Endothelial cell of umbilical vein (primary cell): ENCODE data around the gene NAXE. TPM values are rescaled to one million over a fixed set of nuclear protein-coding genes. Genes with fewer than 3 reads are reported as not detected.
"Not testable (repeated sequence)": the region's sequence is repeated elsewhere in the genome, so short reads cannot be mapped to it uniquely, and the experiment has no call there.

Source experiments
- BruUV-seq: library from RNA; stranded (reverse); fragments of 400-500 nt; replicated peaks from 2 replicates; lab custom pipeline; 2021; lab: Mats Ljungman, UMichigan
- CTCF ChIA-PET: fragments of 300-600, 350-600 bp; sonication (Branson Sonifier 250); formaldehyde crosslinking; loops from one replicate; lab custom pipeline; 2021; ENCODE audit warnings: antibody characterized with exemption, inconsistent platforms; lab: Charles Lee
- POLR2A ChIA-PET: fragments of 300-600, 350-600 bp; sonication (Branson Sonifier 250); formaldehyde crosslinking; loops from one replicate; lab custom pipeline; 2021; ENCODE audit warnings: antibody characterized with exemption, inconsistent platforms; lab: Charles Lee
- DNase-seq: peaks from one replicate; pipeline ENCODE4 v3.0.0-alpha.2; 2011; ENCODE audit warnings: low read depth, low spot score
- FAIRE-seq: peaks from 2 replicates; lab custom pipeline; 2011; peaks lifted over from hg19 to GRCh38; lab: Jason Lieb, UNC
- H2AFZ ChIP-seq: 2 replicates; pipeline ENCODE4 v1.6.0; 2012; ENCODE audit warnings: low read depth, low read length, control low read depth, inconsistent platforms
- H3K27ac ChIP-seq: 2 replicates; pipeline ENCODE4 v1.5.1; 2011; ENCODE audit warnings: low read depth, mild to moderate bottlenecking, control low read depth, low read length, moderate library complexity; ENCODE audit not compliant: insufficient read depth
- H3K27me3 ChIP-seq, 2 experiments: 2 replicates each; pipeline versions ENCODE4 v1.6.0 to v1.6.1; 2011; ENCODE audit warnings: low read length in 2 of 2, mixed read lengths in 1 of 2; ENCODE audit not compliant: control insufficient read depth in 2 of 2, insufficient read depth in 2 of 2
- H3K36me3 ChIP-seq, 2 experiments: 2 replicates in 1 of 2; 3 replicates in 1 of 2; pipeline ENCODE4 v1.5.1; 2011; ENCODE audit warnings: low read length in 2 of 2, mild to moderate bottlenecking in 1 of 2, moderate library complexity in 1 of 2; ENCODE audit not compliant: control insufficient read depth in 2 of 2, insufficient read depth in 2 of 2; ENCODE audit errors: extremely low read depth in 1 of 2
- H3K4me1 ChIP-seq: 3 replicates; pipeline ENCODE4 v1.5.1; 2011; ENCODE audit warnings: mild to moderate bottlenecking, low read length; ENCODE audit not compliant: control insufficient read depth, insufficient read depth; ENCODE audit errors: extremely low read depth
- H3K4me2 ChIP-seq: 2 replicates; pipeline ENCODE4 v1.6.1; 2011; ENCODE audit warnings: low read length, control low read depth, mixed read lengths; ENCODE audit not compliant: insufficient read depth
- H3K4me3 ChIP-seq, 3 experiments: fragments of 200-600 bp in 1 of 3; sonication (generic), shearing (Covaris generic) in 1 of 3; replicated peaks in 1 of 3; 2 replicates each; pipeline ENCODE4 v1.5.1; 2011 to 2016; ENCODE audit warnings: control low read depth in 3 of 3, low read length in 3 of 3, mild to moderate bottlenecking in 2 of 3, inconsistent platforms in 1 of 3, low read depth in 1 of 3, moderate library complexity in 1 of 3; ENCODE audit not compliant: insufficient read depth in 1 of 3
- H3K79me2 ChIP-seq: 2 replicates; pipeline ENCODE4 v1.6.0; 2012; ENCODE audit warnings: low read length, inconsistent platforms; ENCODE audit not compliant: control insufficient read depth, insufficient read depth
- H3K9ac ChIP-seq: replicated peaks from 2 replicates; pipeline ENCODE3; 2011; ENCODE audit warnings: low read length, control low read depth; ENCODE audit not compliant: insufficient read depth; ENCODE audit errors: extremely low read depth
- H3K9me1 ChIP-seq: replicated peaks from 3 replicates; pipeline ENCODE4 v1.6.0; 2011; ENCODE audit warnings: mild to moderate bottlenecking, low read length; ENCODE audit not compliant: control insufficient read depth, insufficient read depth; ENCODE audit errors: extremely low read depth
- H3K9me3 ChIP-seq: replicated peaks from 2 replicates; pipeline ENCODE4 v1.5.1; 2012; ENCODE audit warnings: low read length, inconsistent platforms; ENCODE audit not compliant: control insufficient read depth, insufficient read depth
- H4K20me1 ChIP-seq: replicated peaks from 2 replicates; pipeline ENCODE3; 2011; ENCODE audit warnings: mild to moderate bottlenecking, low read length; ENCODE audit not compliant: control insufficient read depth, insufficient read depth; ENCODE audit errors: extremely low read depth
- EZH2 ChIP-seq: IDR thresholded peaks from 2 replicates; pipeline ENCODE4 v1.6.1; 2012; ENCODE audit warnings: borderline replicate concordance, low read depth, mild to moderate bottlenecking, moderate library complexity, low read length, inconsistent platforms; ENCODE audit not compliant: severe bottlenecking
- FOS ChIP-seq: IDR thresholded peaks from 2 replicates; pipeline ENCODE4 v1.6.1; 2011; ENCODE audit warnings: mild to moderate bottlenecking, low read length, moderate library complexity, borderline replicate concordance; ENCODE audit not compliant: insufficient read depth
- GATA2 ChIP-seq: IDR thresholded peaks from 2 replicates; pipeline ENCODE4 v1.7.0; 2011; ENCODE audit warnings: low read depth, mild to moderate bottlenecking, moderate library complexity, mixed read lengths, low read length; ENCODE audit not compliant: insufficient read length, insufficient read depth
- JUN ChIP-seq: IDR thresholded peaks from 2 replicates; pipeline ENCODE4 v1.6.1; 2011; ENCODE audit warnings: borderline replicate concordance, low read depth; ENCODE audit not compliant: insufficient read length, insufficient read depth
- MYC ChIP-seq: IDR thresholded peaks from one replicate; pipeline ENCODE4 v1.6.1; 2011; ENCODE audit warnings: mild to moderate bottlenecking, low read depth, low read length
- POLR2A ChIP-seq: IDR thresholded peaks from 2 replicates; pipeline ENCODE4 v1.6.1; 2012; ENCODE audit warnings: low read depth, mild to moderate bottlenecking, control low read depth, low read length
- POLR2AphosphoS5 ChIP-seq: IDR thresholded peaks from 2 replicates; pipeline ENCODE4 v1.6.1; 2012; ENCODE audit warnings: low read depth, mild to moderate bottlenecking, control low read depth, low read length, moderate library complexity; ENCODE audit not compliant: insufficient read depth
- dilution Hi-C: fragments of 300-500 bp; cut with MboI; formaldehyde crosslinking; loops from one replicate; pipeline ENCODE4 v1.15.0; 2019; ENCODE audit warnings: low sequenced_read_pairs; ENCODE audit not compliant: extremely low pct_ligation_motif_present
- intact Hi-C: fragments of 100-400 bp; cut with micrococcal nuclease; formaldehyde crosslinking; loops from one replicate; pipeline ENCODE4 v1.10.0; 2022
- polyA plus RNA-seq, 4 experiments: library from polyadenylated mRNA; depleted of rRNA in 3 of 4; stranded (reverse) in 3 of 4; unstranded in 1 of 4; fragments of >200 nt; gene quantifications; 2 replicates each; pipeline versions ENCODE4 v1.2.1 to v1.2.3, GENCODE V29; 2011 to 2012; ENCODE audit warnings: missing spikeins in 1 of 4
- total RNA-seq: library from RNA; stranded (reverse); gene quantifications from 2 replicates; pipeline ENCODE4 v1.2.3, GENCODE V29; 2021
- TF ChIP-seq, protein P1 (sequence below), 2 donors: IDR thresholded peaks; 1 replicate in 1 of 2; 2 replicates in 1 of 2; pipeline ENCODE4 v1.5.1; 2011; ENCODE audit warnings: low read length in 2 of 2, mild to moderate bottlenecking in 2 of 2, moderate library complexity in 2 of 2, control low read depth in 1 of 2, inconsistent platforms in 1 of 2, low read depth in 1 of 2; ENCODE audit not compliant: insufficient read depth in 1 of 2; ENCODE audit errors: extremely low read depth in 1 of 2
- TF ChIP-seq, protein P2 (sequence below): IDR thresholded peaks from 2 replicates; pipeline ENCODE4 v1.6.1; 2011; ENCODE audit not compliant: insufficient read depth, insufficient read length

The NAXE gene
- total and polyA plus RNA-seq, 2 donors (not counting 3 experiments of a cell fraction or from before 2014, with no cell fraction given): 76.2 to 187 TPM

DNA sequence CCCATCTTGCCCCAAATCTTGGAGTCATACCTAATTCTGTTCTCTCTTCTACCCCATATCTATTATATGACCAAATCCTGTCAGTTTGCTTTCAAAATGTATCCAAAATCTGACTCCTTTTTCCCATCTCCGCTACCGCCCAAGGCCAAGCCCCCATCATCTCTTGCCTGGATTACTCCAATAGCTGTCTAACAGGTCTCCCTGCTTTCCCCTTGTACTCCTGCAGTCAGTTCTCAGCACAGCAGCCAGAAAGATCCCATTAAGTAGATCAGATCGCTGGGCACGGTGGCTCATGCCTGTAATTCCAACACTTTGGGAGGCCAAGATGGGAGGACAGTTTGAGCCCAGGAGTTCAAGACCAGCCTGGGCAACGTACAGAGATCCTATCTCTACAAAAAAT lies 39.1 kb upstream of the NAXE start:
- no peak for DNase-seq
- H4K20me1 ChIP-seq: no peaks in the 10 kb centered on the region
- no peak overlapping the region for H3K27ac ChIP-seq
- BruUV-seq: no TSS peak
- CTCF ChIA-PET: interaction anchor here (0.5 to 2.5 kb wide), 2 partner anchors 21 to 72 kb away, joined by 3 to 14 read pairs; no protein-coding TSS in a partner anchor
- TF ChIP-seq, protein P1, sequence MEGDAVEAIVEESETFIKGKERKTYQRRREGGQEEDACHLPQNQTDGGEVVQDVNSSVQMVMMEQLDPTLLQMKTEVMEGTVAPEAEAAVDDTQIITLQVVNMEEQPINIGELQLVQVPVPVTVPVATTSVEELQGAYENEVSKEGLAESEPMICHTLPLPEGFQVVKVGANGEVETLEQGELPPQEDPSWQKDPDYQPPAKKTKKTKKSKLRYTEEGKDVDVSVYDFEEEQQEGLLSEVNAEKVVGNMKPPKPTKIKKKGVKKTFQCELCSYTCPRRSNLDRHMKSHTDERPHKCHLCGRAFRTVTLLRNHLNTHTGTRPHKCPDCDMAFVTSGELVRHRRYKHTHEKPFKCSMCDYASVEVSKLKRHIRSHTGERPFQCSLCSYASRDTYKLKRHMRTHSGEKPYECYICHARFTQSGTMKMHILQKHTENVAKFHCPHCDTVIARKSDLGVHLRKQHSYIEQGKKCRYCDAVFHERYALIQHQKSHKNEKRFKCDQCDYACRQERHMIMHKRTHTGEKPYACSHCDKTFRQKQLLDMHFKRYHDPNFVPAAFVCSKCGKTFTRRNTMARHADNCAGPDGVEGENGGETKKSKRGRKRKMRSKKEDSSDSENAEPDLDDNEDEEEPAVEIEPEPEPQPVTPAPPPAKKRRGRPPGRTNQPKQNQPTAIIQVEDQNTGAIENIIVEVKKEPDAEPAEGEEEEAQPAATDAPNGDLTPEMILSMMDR (IDR thresholded peaks at IDR 0.05; ENCODE audit: extremely low read depth in 1 of 2, insufficient read depth in 1 of 2, low read depth in 1 of 2, low read length in 2 of 2): no peak
- TF ChIP-seq MYC (no peak), FOS (no peak), POLR2A (no peak), POLR2AphosphoS5 (no peak), EZH2 (no peak), JUN (no peak), GATA2 (no peak)
- TF ChIP-seq, protein P2, sequence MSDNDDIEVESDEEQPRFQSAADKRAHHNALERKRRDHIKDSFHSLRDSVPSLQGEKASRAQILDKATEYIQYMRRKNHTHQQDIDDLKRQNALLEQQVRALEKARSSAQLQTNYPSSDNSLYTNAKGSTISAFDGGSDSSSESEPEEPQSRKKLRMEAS: no peak
- POLR2A ChIA-PET: no interaction called here
- H2AFZ ChIP-seq: no peak overlapping the region
- H3K9me3 ChIP-seq: no peaks in the 10 kb centered on the region
- H3K79me2 ChIP-seq: no peaks in the 10 kb centered on the region
- H3K4me1 ChIP-seq: no peaks in the 10 kb centered on the region
- H3K4me3 ChIP-seq: no peak overlapping the region
- FAIRE-seq: no peak
- H3K9ac ChIP-seq: no peak overlapping the region
- intact Hi-C loops (no loop called here), dilution Hi-C loops (no loop called here)
- peaks cover 12 to 26% of the 10 kb centered on the region in 2 experiments for H3K36me3 ChIP-seq
- no peak overlapping the region for H3K4me2 ChIP-seq
- H3K9me1 ChIP-seq: no peaks in the 10 kb centered on the region
- H3K27me3 ChIP-seq: no peaks in the 10 kb centered on the region

DNA sequence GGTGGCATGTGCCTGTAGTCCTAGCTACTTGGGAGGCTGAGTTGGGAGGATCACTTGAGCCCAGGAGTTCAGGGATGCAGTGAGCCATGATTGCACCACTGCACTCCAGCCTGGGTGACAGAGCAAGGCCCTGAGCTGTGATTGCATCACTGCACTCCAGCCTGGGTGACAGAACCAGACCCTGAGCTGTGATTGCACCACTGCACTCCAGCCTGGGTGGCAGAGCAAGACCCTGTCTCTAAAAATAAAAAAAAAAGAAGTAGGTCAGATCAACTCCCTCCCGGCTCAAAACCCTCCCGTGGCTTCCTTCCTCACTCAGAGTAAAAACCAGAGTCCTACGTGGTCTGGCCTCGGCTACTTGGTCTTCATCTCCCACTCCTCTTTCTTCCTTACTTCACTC lies 38.6 kb upstream of the NAXE start:
- DNase-seq, H4K20me1 ChIP-seq, BruUV-seq, H3K27me3 ChIP-seq, H3K4me3 ChIP-seq, H3K9me3 ChIP-seq, intact Hi-C loops, H3K27ac ChIP-seq, H3K9ac ChIP-seq, H3K79me2 ChIP-seq, H3K4me1 ChIP-seq, POLR2A ChIA-PET, H2AFZ ChIP-seq, dilution Hi-C loops, H3K9me1 ChIP-seq, H3K4me2 ChIP-seq, FAIRE-seq: not testable (repeated sequence)
- peaks cover 12 to 25% of the 10 kb centered on the region in 2 experiments for H3K36me3 ChIP-seq
- CTCF ChIA-PET: interaction anchor here (0.5 to 2.5 kb wide), 2 partner anchors 21 to 72 kb away, joined by 3 to 14 read pairs; no protein-coding TSS in a partner anchor
